Activated T-cell treated with anti-CD3 and anti-CD28 coated beads, Interleukin-2, amount 50 U/mL, for 72 hours (primary cell): ENCODE results near the gene CAMK4. TPM values are rescaled to one million over a fixed set of nuclear protein-coding genes. Genes with fewer than 3 reads are reported as not detected.
"Not testable (repeated sequence)": the region's sequence is repeated elsewhere in the genome, so short reads cannot be mapped to it uniquely, and the experiment has no call there.

ENCODE experiments used
- ATAC-seq, 2 donors: fragments of 150-1000 bp; cut with Tn5 transposase; replicated peaks in 1 of 2; 2 replicates each; pipeline ENCODE4 v1.10.0; 2021; ENCODE audit warnings: moderate library complexity in 2 of 2, mild to moderate bottlenecking in 1 of 2
- DNase-seq, 2 donors: peaks; one replicate each; pipeline ENCODE4 v3.0.0; 2021 to 2022; ENCODE audit warnings: mixed read lengths in 1 of 2
- H3K27ac Mint-ChIP-seq: one replicate; pipeline ENCODE4 v1.8.0; 2022; ENCODE audit warnings: mild to moderate bottlenecking, moderate library complexity, mixed read lengths
- H3K27me3 Mint-ChIP-seq: one replicate; pipeline ENCODE4 v1.8.0; 2022; ENCODE audit warnings: low read depth, mixed read lengths
- H3K36me3 Mint-ChIP-seq, 2 donors: one replicate each; pipeline ENCODE4 v1.8.0; 2022; ENCODE audit warnings: mixed read lengths in 2 of 2, mild to moderate bottlenecking in 1 of 2; ENCODE audit not compliant: insufficient read depth in 2 of 2
- H3K4me1 Mint-ChIP-seq: one replicate; pipeline ENCODE4 v1.8.0; 2022; ENCODE audit warnings: low read depth, mixed read lengths
- H3K4me3 Mint-ChIP-seq, 2 donors: one replicate each; pipeline ENCODE4 v1.8.0; 2022; ENCODE audit warnings: mild to moderate bottlenecking in 2 of 2, mixed read lengths in 2 of 2, moderate library complexity in 2 of 2
- H3K9me3 Mint-ChIP-seq, 2 donors: one replicate each; pipeline ENCODE4 v1.8.0; 2022; ENCODE audit warnings: mixed read lengths in 2 of 2
- total RNA-seq, 2 donors: library from RNA; stranded (reverse); gene quantifications; one replicate each; pipeline ENCODE4 v1.2.3, GENCODE V29; 2022

CAMK4 gene
- total RNA-seq, 2 donors from 2014 or later: 56.1 to 96.0 TPM

DNA sequence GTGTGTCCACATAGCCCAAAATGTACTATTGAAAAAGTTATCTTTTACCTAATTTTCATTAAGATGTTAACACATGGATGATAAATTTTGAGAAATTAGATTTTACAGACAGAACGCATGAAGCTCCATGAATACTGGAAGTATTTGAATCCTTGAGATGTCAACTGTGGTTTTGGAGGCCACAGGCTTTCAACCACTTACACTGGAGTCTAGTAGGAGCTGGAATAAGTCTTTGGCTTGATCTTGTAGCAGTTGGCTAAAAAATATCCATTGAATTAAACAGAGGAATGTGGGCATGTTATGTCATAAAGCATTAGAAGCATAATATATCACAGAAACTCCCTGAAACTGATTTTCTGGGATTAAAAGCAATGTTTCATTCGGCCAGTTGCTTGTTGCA lies 52.9 kb downstream of the CAMK4 start:
- Mint-ChIP-seq H3K9me3 (no peaks in the 10 kb centered on the region), H3K27ac (peak overlapping the region; percentile 13), H3K36me3 (no peaks in the 10 kb centered on the region), H3K4me1 (peaks cover 71% of the 10 kb centered on the region), H3K4me3 (peak overlapping the region in 1 of 2 donors; percentile 18), H3K27me3 (no peaks in the 10 kb centered on the region)
- DNase-seq: no peak
- ATAC-seq: no peak

- ATAC-seq: peak; percentile 95 to 98
- Mint-ChIP-seq H3K9me3 (no peaks in the 10 kb centered on the region), H3K27me3 (no peaks in the 10 kb centered on the region), H3K36me3 (no peaks in the 10 kb centered on the region), H3K4me3 (peak overlapping the region; percentile 67 to 72), H3K27ac (peak overlapping the region; percentile 89), H3K4me1 (peaks cover 75% of the 10 kb centered on the region)
- DNase-seq: peak; percentile 78 to 88
Measured at GRCh38 chr5:111278858-111279504, 54.8 kb downstream of the CAMK4 start.

DNA sequence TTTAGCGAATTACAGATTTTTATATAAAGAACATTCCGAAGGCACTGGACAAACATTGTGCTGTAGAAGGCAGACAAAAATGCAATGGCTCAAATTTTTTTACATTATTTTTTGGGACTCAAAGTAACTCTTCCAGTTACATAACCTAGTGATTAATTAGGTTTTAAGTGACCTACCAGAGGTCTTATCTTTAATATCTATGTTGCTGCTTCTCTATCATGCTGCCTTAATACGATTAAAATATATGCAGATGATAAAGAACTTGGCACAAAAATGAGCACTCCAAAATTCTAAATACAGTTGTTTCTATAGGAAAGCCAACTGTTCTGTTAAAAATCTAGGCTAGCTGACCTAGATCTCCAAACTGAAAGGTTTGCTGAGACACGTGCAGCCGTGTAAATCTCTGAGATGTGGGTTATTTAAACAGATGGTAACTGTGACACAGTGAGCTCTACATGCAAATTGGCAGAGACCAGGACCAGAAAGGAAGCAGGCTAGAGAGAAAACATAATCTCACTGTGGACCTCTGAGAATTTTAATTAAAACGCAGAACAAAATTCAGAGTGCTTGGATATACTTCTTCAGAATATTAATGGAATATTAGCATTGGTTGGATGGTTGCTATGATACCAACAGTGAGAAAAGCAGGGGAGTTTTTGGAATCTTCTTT lies 56.2 kb downstream of the CAMK4 start:
- H3K4me3 Mint-ChIP-seq: no peak overlapping the region
- no peaks in the 10 kb centered on the region for H3K36me3 Mint-ChIP-seq
- H3K27me3 Mint-ChIP-seq: no peaks in the 10 kb centered on the region
- peaks cover 72% of the 10 kb centered on the region for H3K4me1 Mint-ChIP-seq
- H3K9me3 Mint-ChIP-seq: no peaks in the 10 kb centered on the region
- no peak for DNase-seq
- no peak overlapping the region for H3K27ac Mint-ChIP-seq
- ATAC-seq: no peak

DNA sequence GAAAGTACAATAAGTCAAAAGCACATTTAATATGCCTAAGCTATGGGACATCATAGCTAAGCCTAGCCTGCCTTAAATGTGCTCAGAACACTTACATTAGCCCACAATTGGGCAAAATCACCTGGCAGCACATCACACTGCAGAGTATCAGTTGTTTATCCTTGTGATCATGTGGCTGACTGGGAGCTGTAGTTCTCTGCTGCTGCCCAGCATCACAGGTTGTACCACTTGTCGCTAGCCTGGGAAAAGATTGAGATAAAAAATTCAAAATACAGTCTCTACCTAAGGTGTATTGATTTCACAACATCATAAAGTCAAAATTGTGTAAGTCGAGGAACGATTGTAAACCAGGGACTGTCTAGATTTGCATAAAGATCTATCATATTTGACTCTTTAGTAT lies 58.6 kb downstream of the CAMK4 start:
- DNase-seq (no peak), ATAC-seq (no peak)
- H3K4me1 Mint-ChIP-seq: peaks cover 71% of the 10 kb centered on the region
- no peak overlapping the region for H3K4me3 Mint-ChIP-seq
- H3K9me3 Mint-ChIP-seq: no peaks in the 10 kb centered on the region
- no peaks in the 10 kb centered on the region for H3K36me3 Mint-ChIP-seq
- no peaks in the 10 kb centered on the region for H3K27me3 Mint-ChIP-seq
- no peak overlapping the region for H3K27ac Mint-ChIP-seq

DNA sequence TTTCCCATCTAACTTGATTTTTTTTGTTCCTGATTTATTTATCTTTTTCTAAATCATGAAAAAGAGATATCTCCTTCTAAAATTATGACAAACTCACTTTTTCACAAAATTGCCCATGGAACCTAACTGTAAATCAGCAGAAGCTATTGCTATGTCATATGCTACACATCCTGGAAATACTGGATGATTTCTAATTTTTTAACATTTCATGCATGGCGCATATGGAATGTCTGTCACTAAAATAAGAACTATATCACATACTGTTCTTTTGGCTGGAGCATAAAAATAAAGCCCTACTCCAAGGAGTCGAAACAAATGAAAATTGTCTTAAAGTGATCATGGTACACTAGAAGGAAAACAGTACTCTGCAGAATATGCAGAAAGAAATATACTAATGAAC lies 60.6 kb downstream of the CAMK4 start:
- ATAC-seq: no peak
- Mint-ChIP-seq H3K36me3 (peaks cover 0 to 4% of the 10 kb centered on the region in 2 donors), H3K27me3 (no peaks in the 10 kb centered on the region), H3K27ac (no peak overlapping the region), H3K4me3 (no peak overlapping the region), H3K9me3 (no peaks in the 10 kb centered on the region), H3K4me1 (peaks cover 67% of the 10 kb centered on the region)
- no peak for DNase-seq

- H3K9me3 Mint-ChIP-seq: peaks cover under 1 to 1% of the 10 kb centered on the region in 2 donors
Measured at GRCh38 chr5:111294551-111294950, 70.4 kb downstream of the CAMK4 start.

DNA sequence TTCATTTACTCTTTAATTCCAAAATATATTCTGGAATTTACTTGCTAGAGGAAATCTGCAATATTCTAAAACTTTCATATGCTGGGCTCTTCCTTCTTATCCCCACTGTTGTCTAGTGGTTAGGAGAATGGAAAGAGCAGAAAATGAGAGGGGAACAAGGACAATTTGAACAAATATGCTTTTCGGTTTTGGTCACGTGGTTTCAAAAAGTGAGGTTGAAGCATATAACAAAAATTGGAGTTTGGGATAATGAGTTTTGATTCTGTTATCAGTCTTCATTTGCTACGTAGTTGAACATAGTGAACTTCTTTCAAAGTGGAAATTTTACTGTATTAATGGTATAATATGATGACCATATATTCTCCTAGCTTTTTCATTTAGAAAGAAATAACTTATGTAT lies 71.5 kb downstream of the CAMK4 start:
- Mint-ChIP-seq H3K36me3 (peaks cover 13 to 26% of the 10 kb centered on the region in 2 donors), H3K4me1 (peaks cover 31% of the 10 kb centered on the region), H3K4me3 (no peak overlapping the region), H3K9me3 (peaks cover 1 to 2% of the 10 kb centered on the region in 2 donors), H3K27me3 (no peaks in the 10 kb centered on the region), H3K27ac (no peak overlapping the region)
- ATAC-seq (no peak), DNase-seq (no peak)

More at GRCh38 chr5:111294551-111294950, 70.4 kb downstream of the CAMK4 start:
- Mint-ChIP-seq H3K36me3 (peaks cover 9 to 20% of the 10 kb centered on the region in 2 donors), H3K27me3 (no peaks in the 10 kb centered on the region), H3K4me1 (peaks cover 32% of the 10 kb centered on the region), H3K4me3 (no peak overlapping the region), H3K27ac (no peak overlapping the region)
- no peak for ATAC-seq
- DNase-seq: no peak

- no peak overlapping the region for H3K27ac Mint-ChIP-seq
- peaks cover 1 to 2% of the 10 kb centered on the region in 2 donors for H3K9me3 Mint-ChIP-seq
- no peak overlapping the region for H3K4me3 Mint-ChIP-seq
- no peaks in the 10 kb centered on the region for H3K27me3 Mint-ChIP-seq
- peaks cover 31% of the 10 kb centered on the region for H3K4me1 Mint-ChIP-seq
- no peak for DNase-seq
- ATAC-seq: no peak
- H3K36me3 Mint-ChIP-seq: peaks cover 13 to 34% of the 10 kb centered on the region in 2 donors
Measured at GRCh38 chr5:111296570-111296969, 72.4 kb downstream of the CAMK4 start.

DNA sequence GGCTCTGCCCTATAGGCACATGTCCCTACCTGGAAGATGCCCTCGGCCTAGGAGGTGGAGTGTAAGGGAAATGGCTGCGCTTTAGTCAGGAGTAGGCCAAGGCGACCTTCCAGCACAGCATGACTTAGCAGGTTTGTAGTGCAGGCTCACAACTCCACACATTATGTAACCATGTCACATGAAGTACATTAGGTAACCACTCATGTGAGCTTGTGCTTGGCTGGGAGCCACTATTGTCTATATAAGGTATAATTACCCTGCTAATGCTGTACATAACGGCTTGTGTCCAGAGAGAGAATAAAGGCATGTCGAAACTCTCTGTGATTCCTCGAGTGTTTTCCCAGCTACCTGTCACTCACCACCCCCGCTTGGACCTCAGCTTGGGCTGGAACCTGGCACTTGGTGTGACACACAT lies 74.9 kb downstream of the CAMK4 start:
- H3K36me3 Mint-ChIP-seq: peaks cover 13 to 43% of the 10 kb centered on the region in 2 donors
- DNase-seq: no peak
- no peaks in the 10 kb centered on the region for H3K27me3 Mint-ChIP-seq
- peaks cover 31% of the 10 kb centered on the region for H3K4me1 Mint-ChIP-seq
- H3K27ac Mint-ChIP-seq: no peak overlapping the region
- no peak for ATAC-seq
- H3K4me3 Mint-ChIP-seq: peak overlapping the region; percentile 29 to 49
- H3K9me3 Mint-ChIP-seq: peaks cover 1 to 2% of the 10 kb centered on the region in 2 donors

- Mint-ChIP-seq H3K4me3 (peak overlapping the region; percentile 58 to 78), H3K9me3 (peaks cover 1 to 2% of the 10 kb centered on the region in 2 donors), H3K27ac (peak overlapping the region; percentile 31), H3K27me3 (no peaks in the 10 kb centered on the region), H3K36me3 (peaks cover 13 to 43% of the 10 kb centered on the region in 2 donors), H3K4me1 (peaks cover 30% of the 10 kb centered on the region)
- ATAC-seq (peak; percentile 54 to 80), DNase-seq (no peak)
Measured at GRCh38 chr5:111299831-111300432, 75.7 kb downstream of the CAMK4 start.

GRCh38 chr5:111301264-111301663 lies 77.1 kb downstream of the CAMK4 start:
- Mint-ChIP-seq H3K27me3 (no peaks in the 10 kb centered on the region), H3K4me3 (no peak overlapping the region), H3K4me1 (peaks cover 21% of the 10 kb centered on the region), H3K27ac (no peak overlapping the region), H3K9me3 (peaks cover 1 to 2% of the 10 kb centered on the region in 2 donors), H3K36me3 (peaks cover 13 to 43% of the 10 kb centered on the region in 2 donors)
- DNase-seq (no peak), ATAC-seq (no peak)

- Mint-ChIP-seq H3K4me1 (peaks cover 17% of the 10 kb centered on the region), H3K36me3 (peaks cover 13 to 43% of the 10 kb centered on the region in 2 donors)
- H3K27me3 Mint-ChIP-seq, H3K9me3 Mint-ChIP-seq, H3K27ac Mint-ChIP-seq, DNase-seq, ATAC-seq, H3K4me3 Mint-ChIP-seq: not testable (repeated sequence)
Measured at GRCh38 chr5:111302043-111302442, 77.9 kb downstream of the CAMK4 start.

DNA sequence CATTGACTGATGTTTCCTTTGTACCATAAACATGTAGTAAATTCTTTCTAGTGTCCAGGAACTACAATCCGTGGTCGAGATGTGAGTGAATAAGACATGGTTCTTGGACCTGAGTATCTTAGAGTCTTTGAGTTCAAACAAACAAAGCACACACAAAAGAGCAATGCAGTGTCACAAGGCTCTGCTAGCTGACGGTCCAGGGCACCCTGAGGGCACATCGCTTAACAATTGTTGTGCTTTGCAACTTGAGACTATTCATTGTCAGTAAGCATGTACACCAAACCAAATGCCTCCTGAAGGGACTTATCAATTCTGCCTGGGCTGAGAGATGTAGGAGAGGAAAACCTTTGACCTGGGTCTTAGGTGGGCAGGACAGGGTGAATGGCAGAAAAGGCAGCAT lies 84.8 kb downstream of the CAMK4 start:
- Mint-ChIP-seq H3K9me3 (no peaks in the 10 kb centered on the region), H3K36me3 (no peaks in the 10 kb centered on the region), H3K27me3 (no peaks in the 10 kb centered on the region), H3K27ac (no peak overlapping the region), H3K4me3 (no peak overlapping the region), H3K4me1 (peaks cover 53% of the 10 kb centered on the region)
- DNase-seq (no peak), ATAC-seq (no peak)
